ENCODE results near the gene UNC119.

Gene UNC119

DNA sequence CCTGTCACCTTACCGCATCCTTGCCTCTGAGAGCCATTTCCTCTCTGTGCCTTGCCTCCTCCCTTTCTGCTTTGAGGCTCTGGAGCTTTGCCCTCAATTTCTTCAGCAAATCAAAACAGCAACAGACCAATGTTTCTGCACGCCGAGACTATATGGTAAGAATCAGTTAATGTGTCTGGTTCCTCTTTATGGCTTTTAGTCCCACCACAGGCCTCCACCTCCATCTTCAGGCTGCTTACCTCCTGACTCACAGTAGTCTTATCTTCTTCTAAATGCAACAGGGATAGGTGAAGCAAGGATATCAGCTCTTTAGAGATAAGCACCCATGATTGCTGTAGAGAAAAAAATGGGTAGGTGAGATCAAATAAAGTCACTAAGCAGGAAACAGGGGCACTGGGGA is 33.4 kb upstream of the UNC119 start:
- TF ChIP-seq, protein P1, sequence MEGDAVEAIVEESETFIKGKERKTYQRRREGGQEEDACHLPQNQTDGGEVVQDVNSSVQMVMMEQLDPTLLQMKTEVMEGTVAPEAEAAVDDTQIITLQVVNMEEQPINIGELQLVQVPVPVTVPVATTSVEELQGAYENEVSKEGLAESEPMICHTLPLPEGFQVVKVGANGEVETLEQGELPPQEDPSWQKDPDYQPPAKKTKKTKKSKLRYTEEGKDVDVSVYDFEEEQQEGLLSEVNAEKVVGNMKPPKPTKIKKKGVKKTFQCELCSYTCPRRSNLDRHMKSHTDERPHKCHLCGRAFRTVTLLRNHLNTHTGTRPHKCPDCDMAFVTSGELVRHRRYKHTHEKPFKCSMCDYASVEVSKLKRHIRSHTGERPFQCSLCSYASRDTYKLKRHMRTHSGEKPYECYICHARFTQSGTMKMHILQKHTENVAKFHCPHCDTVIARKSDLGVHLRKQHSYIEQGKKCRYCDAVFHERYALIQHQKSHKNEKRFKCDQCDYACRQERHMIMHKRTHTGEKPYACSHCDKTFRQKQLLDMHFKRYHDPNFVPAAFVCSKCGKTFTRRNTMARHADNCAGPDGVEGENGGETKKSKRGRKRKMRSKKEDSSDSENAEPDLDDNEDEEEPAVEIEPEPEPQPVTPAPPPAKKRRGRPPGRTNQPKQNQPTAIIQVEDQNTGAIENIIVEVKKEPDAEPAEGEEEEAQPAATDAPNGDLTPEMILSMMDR (conservative IDR thresholded peaks at IDR 0.05; ENCODE audit: low read length), result no peak
- no peak for DNase-seq (ENCODE audit: low read depth)

DNA sequence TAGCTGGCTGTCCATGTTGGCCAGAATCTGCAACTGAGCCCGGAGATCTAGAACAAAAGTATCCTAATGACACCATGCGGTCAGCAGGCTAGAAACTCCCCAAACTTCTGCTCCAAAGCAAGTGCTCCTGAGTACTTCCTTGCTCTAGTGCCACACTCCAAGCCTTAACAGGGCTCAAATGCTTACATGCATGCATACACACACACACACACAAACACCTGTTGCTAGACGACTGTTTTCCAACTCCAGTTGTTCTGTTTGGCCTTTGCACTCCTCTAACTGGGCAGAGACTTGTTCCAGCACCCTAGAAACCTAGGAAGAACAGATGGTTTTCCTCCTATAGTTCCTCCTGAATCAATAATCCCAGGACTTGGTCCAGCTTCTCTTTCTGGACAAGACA is 32.0 kb upstream of the UNC119 start:
- no peak overlapping the region for H3K4me3 ChIP-seq (ENCODE audit: low read length)
- DNase-seq (ENCODE audit: low read depth), result no peak
- TF ChIP-seq, protein P1 (conservative IDR thresholded peaks at IDR 0.05; ENCODE audit: low read length), result no peak

More for the DNA sequence above, 33.4 kb upstream of the UNC119 start:
- no peak overlapping the region for H3K4me3 ChIP-seq (ENCODE audit: low read length)

DNA sequence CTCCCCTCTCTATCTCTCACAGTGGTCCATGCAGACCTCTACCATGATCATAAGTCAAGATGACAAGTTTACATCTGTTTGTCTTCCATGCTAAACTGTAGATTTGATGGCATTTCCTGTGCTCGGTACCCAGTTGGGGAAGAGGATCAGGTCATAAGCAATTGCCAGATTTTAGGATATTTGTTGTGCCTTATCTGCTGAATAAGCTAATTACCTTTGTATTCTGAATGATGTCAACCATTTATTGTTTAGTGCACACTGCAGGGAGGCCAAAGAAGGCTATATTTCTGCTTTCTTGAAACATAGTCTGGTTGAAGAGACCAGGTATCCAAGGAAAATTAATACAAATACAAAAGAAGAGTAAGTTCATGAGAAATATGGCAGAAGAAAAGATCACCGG is 30.1 kb upstream of the UNC119 start:
- TF ChIP-seq, protein P1 (conservative IDR thresholded peaks at IDR 0.05; ENCODE audit: low read length), result no peak
- no peak for DNase-seq (ENCODE audit: low read depth)
- H3K4me3 ChIP-seq (ENCODE audit: low read length), result no peak overlapping the region

DNA sequence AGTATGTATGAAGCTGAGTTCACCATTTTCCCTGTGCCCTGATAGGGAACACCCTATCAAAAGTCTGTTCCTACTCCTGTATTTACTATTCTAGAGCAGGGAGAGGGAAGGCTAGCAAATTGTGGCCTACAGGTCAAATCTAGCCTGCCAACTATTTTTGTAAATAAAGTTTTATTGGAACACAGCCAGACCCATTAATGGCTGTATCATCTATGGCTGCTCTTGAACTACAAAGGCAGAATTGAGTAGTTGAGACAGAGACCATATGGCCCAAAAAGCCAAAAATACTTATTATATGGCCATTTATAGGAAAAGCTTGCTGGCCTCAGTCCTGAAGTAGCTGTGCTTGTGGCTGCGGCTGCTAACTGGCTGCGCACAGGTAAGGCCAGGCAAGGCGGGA is 28.5 kb upstream of the UNC119 start:
- H3K4me3 ChIP-seq (ENCODE audit: low read length), result no peak overlapping the region
- TF ChIP-seq, protein P1 (conservative IDR thresholded peaks at IDR 0.05; ENCODE audit: low read length), result no peak
- DNase-seq (ENCODE audit: low read depth), result no peak

DNA sequence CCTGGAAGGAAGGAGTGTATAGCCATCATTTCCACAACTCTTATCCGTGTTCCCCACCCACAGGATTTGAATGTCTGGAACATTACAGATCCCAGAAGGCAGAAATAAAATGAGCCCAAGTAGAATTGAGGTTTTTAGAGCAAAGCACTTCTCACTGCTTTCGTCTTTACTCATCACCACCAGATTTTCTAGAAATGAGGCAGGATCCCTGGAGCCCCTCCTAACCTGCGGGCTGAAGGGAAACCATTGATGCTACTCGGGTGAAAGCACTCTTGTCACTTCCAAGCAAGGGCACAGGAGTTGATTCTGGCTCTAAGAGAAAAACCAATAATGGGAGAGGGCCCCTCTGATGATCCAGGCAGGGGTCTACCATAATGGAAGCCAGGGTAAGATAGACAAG is 27.1 kb upstream of the UNC119 start:
- TF ChIP-seq, protein P1 (conservative IDR thresholded peaks at IDR 0.05; ENCODE audit: low read length), result no peak
- no peak for DNase-seq (ENCODE audit: low read depth)
- H3K4me3 ChIP-seq (ENCODE audit: low read length), result no peak overlapping the region

DNA sequence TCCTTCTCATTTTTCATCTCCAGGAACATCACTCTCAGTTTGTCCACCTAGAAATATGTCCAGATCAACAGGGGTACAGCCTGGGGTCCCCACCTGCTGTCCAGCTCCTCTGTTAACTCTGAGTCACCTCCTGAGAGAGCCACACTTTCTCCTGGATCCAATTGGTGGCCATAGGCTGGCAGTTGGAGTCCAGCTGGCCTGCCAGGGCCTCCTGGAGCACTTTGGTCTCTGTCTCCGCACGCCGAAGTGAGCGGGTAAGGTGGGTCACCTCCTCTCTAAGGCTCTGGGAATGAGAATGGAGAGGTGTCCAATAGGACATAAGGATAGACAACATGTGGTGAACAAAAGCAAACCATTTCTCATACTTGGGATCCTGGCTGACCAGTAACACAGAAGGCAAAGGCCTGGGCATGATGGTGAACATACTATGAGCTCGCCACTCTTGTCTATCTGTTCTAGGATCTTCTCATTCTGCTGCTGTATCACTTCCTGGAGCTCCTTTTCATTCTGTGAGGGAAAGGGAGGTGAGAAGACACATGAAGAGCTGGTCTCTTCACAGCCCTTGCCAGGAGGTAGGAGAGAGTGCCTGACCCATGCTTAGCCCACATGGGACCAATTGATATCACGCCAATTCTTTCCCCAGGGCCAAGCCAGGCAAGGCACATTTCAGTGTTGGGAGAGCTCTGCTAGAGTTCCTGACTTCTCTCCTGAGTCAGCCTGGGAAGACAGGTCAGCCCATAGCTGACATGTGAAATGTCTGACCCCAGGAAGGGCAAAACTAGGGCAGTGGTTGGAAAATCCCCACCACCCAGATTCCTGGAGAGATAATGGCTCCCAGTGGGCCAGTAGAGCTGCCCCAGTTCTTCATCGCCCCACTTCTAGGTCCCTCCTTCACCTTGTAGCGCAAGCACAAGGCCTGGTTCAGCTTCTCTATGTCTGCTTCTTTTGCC is 26.1 kb upstream of the UNC119 start:
- TF ChIP-seq, protein P1 (conservative IDR thresholded peaks at IDR 0.05; ENCODE audit: low read length), result no peak
- no peak overlapping the region for H3K4me3 ChIP-seq (ENCODE audit: low read length)
- DNase-seq (ENCODE audit: low read depth), result no peak

DNA sequence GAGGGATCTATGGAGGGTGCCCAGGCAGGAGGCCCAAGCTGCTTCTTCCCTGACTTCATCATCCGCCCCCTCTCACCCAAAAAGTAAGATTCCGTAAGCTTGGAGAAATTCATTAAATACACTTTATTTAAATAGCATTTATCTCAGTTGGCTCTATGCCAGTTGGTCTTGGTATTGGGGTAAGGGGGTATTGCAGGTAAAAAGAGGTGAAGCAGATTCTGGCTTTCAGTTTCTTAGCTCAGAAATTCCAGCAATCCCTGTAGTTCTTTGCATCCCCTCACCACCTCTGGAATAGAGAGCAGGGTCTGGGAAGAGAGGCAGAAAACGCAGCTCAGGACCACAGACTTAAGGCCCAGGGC is 25.0 kb upstream of the UNC119 start:
- no peak for DNase-seq (ENCODE audit: low read depth)
- H3K4me3 ChIP-seq (ENCODE audit: low read length), result no peak overlapping the region
- TF ChIP-seq, protein P1 (conservative IDR thresholded peaks at IDR 0.05; ENCODE audit: low read length), result no peak

All from AG10803 (cell line).